ENCODE results near the gene FARP1.

DNA sequence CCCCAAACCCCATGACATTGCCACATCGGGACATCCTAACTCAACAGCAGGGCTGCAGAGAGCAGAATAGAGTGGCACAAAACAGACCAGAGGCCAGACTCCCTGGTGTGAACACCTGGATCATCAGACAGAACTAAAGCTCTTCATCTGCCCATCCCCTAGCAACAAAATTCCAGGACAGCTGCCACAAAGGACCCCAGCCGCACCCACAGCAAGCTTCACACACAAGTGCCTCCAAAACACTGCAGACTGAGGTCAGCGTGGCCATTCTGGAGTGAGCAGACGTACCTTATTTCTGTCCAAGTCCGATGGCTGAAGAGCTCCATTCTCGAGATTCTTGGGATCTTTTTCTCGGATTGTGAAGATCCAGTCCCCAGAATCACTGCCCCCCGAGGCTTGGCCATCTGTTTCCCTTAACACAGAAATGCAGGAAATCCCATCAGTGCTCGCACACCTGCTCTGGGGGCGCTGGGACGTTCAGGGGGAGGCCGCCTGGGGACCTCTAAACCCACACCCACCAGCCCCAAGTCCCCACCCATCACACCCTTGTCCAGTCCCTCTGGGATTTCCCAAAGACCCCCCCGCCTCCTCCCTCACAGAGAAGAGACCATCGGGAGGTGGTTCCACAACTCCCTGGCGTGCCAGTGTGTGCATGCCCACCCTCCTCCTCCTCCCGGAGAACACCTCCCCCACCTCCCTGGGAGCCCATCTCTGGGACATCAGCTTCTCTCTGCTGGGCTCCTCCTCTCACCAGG, 318.8 kb downstream of the FARP1 start:
- TF ChIP-seq, protein P1, sequence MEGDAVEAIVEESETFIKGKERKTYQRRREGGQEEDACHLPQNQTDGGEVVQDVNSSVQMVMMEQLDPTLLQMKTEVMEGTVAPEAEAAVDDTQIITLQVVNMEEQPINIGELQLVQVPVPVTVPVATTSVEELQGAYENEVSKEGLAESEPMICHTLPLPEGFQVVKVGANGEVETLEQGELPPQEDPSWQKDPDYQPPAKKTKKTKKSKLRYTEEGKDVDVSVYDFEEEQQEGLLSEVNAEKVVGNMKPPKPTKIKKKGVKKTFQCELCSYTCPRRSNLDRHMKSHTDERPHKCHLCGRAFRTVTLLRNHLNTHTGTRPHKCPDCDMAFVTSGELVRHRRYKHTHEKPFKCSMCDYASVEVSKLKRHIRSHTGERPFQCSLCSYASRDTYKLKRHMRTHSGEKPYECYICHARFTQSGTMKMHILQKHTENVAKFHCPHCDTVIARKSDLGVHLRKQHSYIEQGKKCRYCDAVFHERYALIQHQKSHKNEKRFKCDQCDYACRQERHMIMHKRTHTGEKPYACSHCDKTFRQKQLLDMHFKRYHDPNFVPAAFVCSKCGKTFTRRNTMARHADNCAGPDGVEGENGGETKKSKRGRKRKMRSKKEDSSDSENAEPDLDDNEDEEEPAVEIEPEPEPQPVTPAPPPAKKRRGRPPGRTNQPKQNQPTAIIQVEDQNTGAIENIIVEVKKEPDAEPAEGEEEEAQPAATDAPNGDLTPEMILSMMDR (IDR thresholded peaks at IDR 0.05), result no peak
- no peak for TF ChIP-seq POLR2A (IDR thresholded peaks at IDR 0.05)

All from body of pancreas (tissue), 4 donors.